ENCODE data around the gene SETBP1.

DNA sequence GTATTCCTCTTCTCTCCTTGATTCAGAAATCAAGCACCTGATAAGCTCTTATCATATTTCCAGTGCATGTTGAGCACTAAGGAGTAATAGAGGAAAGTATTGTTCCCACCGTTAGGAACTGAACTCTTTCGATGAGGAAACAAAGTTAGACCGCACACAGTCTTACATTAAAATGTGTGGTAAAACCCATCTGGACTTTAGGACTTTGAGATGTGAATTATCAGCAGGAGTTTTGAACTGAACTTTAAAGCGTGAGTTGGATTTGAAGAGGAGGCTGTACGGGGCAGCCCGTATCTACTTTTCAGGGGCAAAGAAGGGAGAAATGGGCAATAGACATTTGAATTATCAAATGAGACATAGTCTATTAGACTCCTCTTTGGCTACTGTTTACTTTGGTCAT lies 134.4 kb downstream of the SETBP1 start:
- no peak for TF ChIP-seq POLR2A (IDR thresholded peaks at IDR 0.05; ENCODE audit: low read depth, low read length)
- no peak for TF ChIP-seq TAF1 (IDR thresholded peaks at IDR 0.05; ENCODE audit: borderline replicate concordance, low read depth, low read length)
- TF ChIP-seq POLR2AphosphoS5 (IDR thresholded peaks at IDR 0.05; ENCODE audit: low read depth, low read length): no peak
